GM23248 (cell line): Measurements from ENCODE around the gene FAM111A. TPM values are rescaled to one million over a fixed set of nuclear protein-coding genes. Genes with fewer than 3 reads are reported as not detected.
"Not testable (repeated sequence)": the region's sequence is repeated elsewhere in the genome, so short reads cannot be mapped to it uniquely, and the experiment has no call there.

Source experiments
- DNase-seq: peaks from one replicate; pipeline ENCODE4 v3.0.0-alpha.2; 2015
- H2AFZ ChIP-seq: fragments of 200-600 bp; sonication (generic); 2 replicates; pipeline ENCODE4 v1.6.1; 2016; ENCODE audit warnings: antibody characterized with exemption
- H3F3A ChIP-seq: fragments of 200-600 bp; sonication (generic); 2 replicates; pipeline ENCODE4 v1.6.1; 2016; ENCODE audit warnings: mild to moderate bottlenecking, antibody characterized with exemption, mixed run types; ENCODE audit not compliant: insufficient read depth
- H3K27ac ChIP-seq: fragments of 200-600 bp; sonication (generic); 2 replicates; pipeline ENCODE4 v1.5.1; 2016; ENCODE audit warnings: mild to moderate bottlenecking
- H3K27me3 ChIP-seq: fragments of 200-600 bp; sonication (generic); replicated peaks from 2 replicates; pipeline ENCODE4 v1.6.1; 2016; ENCODE audit warnings: mild to moderate bottlenecking; ENCODE audit not compliant: insufficient read depth
- H3K36me3 ChIP-seq: fragments of 200-600 bp; sonication (generic); 2 replicates; pipeline ENCODE4 v1.6.1; 2016; ENCODE audit warnings: low read depth, mild to moderate bottlenecking
- H3K4me1 ChIP-seq: fragments of 200-600 bp; sonication (generic); 2 replicates; pipeline ENCODE4 v1.6.1; 2016; ENCODE audit warnings: mild to moderate bottlenecking; ENCODE audit not compliant: insufficient read depth
- H3K4me2 ChIP-seq: fragments of 200-600 bp; sonication (generic); one replicate; pipeline ENCODE4 v1.6.1; 2016; ENCODE audit warnings: mild to moderate bottlenecking; ENCODE audit not compliant: unreplicated experiment
- H3K4me3 ChIP-seq: fragments of 200-600 bp; sonication (generic); 2 replicates; pipeline ENCODE4 v1.5.1; 2016; ENCODE audit warnings: mild to moderate bottlenecking
- H3K79me2 ChIP-seq: fragments of 200-600 bp; sonication (generic); 2 replicates; pipeline ENCODE4 v1.6.1; 2016; ENCODE audit warnings: mild to moderate bottlenecking; ENCODE audit not compliant: insufficient read depth
- H3K9ac ChIP-seq: fragments of 200-600 bp; sonication (generic); 2 replicates; pipeline ENCODE4 v1.6.1; 2016; ENCODE audit warnings: mild to moderate bottlenecking
- H3K9me2 ChIP-seq: fragments of 200-600 bp; sonication (generic); 2 replicates; pipeline ENCODE4 v1.6.1; 2016; ENCODE audit warnings: mixed run types, mild to moderate bottlenecking, moderate library complexity; ENCODE audit not compliant: insufficient read depth
- H3K9me3 ChIP-seq: fragments of 200-600 bp; sonication (generic); one replicate; pipeline ENCODE4 v1.6.1; 2017; ENCODE audit warnings: low read depth
- H4K20me1 ChIP-seq: fragments of 200-600 bp; sonication (generic); 2 replicates; pipeline ENCODE4 v1.6.0; 2016; ENCODE audit not compliant: insufficient read depth
- EZH2 ChIP-seq: fragments of 200-600 bp; sonication (generic); IDR thresholded peaks from 2 replicates; pipeline ENCODE4 v1.6.1; 2018; ENCODE audit warnings: antibody characterized with exemption, mild to moderate bottlenecking; ENCODE audit not compliant: insufficient read depth, poor library complexity, severe bottlenecking
- EZH2phosphoT487 ChIP-seq: fragments of 200-600 bp; sonication (generic); IDR thresholded peaks from 2 replicates; pipeline ENCODE4 v1.6.1; 2018; ENCODE audit warnings: antibody characterized with exemption, moderate library complexity, mild to moderate bottlenecking, low read depth; ENCODE audit not compliant: insufficient read depth
- WGBS, 2 experiments: methylation state at CpG; one replicate each; pipeline ENCODE4 v1.1.6; 2015 to 2017; ENCODE audit warnings: low lambda C conversion rate in 2 of 2, low coverage in 1 of 2; ENCODE audit errors: missing lambda C conversion rate in 2 of 2; 5-methylcytosine and 5-hydroxymethylcytosine counted together
- in situ Hi-C: fragments of 300-500 bp; cut with MboI; formaldehyde crosslinking; loops from 2 replicates; pipeline ENCODE4 v1.15.0; 2020
- polyA plus RNA-seq: library from polyadenylated mRNA; unstranded; fragments of >200 nt; fragmentation: Nextera tagmentation; extraction: Ambion mirVana; gene quantifications from 2 replicates; pipeline ENCODE4 v1.2.1, GENCODE V29; 2016
- total RNA-seq: library from RNA; depleted of rRNA; stranded (reverse); fragments of >200 nt; shearing (Covaris generic); gene quantifications from 2 replicates; pipeline ENCODE4 v1.2.3, GENCODE V29; 2014

FAM111A gene
- total and polyA plus RNA-seq, 2 experiments from 2014 or later, result 31.6 to 32.3 TPM

- Histone ChIP-seq H3K9me3 (no peaks in the 10 kb centered on the region), H3K27me3 (no peaks in the 10 kb centered on the region), H3K79me2 (peaks cover 16% of the 10 kb centered on the region), H3K4me2 (peak overlapping the region; percentile 68), H3K9me2 (no peaks in the 10 kb centered on the region), H3K4me1 (no peaks in the 10 kb centered on the region), H4K20me1 (no peaks in the 10 kb centered on the region), H3K9ac (no peak overlapping the region), H3K27ac (no peak overlapping the region), H2AFZ (peak overlapping the region; percentile 83), H3K4me3 (no peak overlapping the region), H3F3A (no peaks in the 10 kb centered on the region), H3K36me3 (peaks cover 17% of the 10 kb centered on the region)
- in situ Hi-C loops, result no loop called here
- 12 to 13% methylated on average over 20 of the region's 20 CpGs for WGBS, 2 experiments
- TF ChIP-seq EZH2 (no peak), EZH2phosphoT487 (no peak)
- peak; percentile 79 for DNase-seq
Observed at GRCh38 chr11:59135648-59136461, 6.8 kb upstream of the FAM111A start.

- H3K27me3 ChIP-seq, H3K9me2 ChIP-seq, H3K9me3 ChIP-seq, H3K4me3 ChIP-seq, H3K27ac ChIP-seq, H3K9ac ChIP-seq, H3F3A ChIP-seq, H3K4me1 ChIP-seq, in situ Hi-C loops, H3K4me2 ChIP-seq, DNase-seq, H4K20me1 ChIP-seq: not testable (repeated sequence)
- H3K79me2 ChIP-seq, result peaks cover 23% of the 10 kb centered on the region
- 80 to 82% methylated on average over 6 of the region's 6 CpGs for WGBS, 2 experiments
- peaks cover 17% of the 10 kb centered on the region for H3K36me3 ChIP-seq
- H2AFZ ChIP-seq, result peak overlapping the region; percentile 83
Observed at GRCh38 chr11:59136551-59136950, 6.1 kb upstream of the FAM111A start.

- H3K4me2 ChIP-seq, result no peak overlapping the region
- 94% methylated on average over 17 of the region's 17 CpGs for WGBS, 2 experiments
- no peak overlapping the region for H3K4me3 ChIP-seq
- no peaks in the 10 kb centered on the region for H4K20me1 ChIP-seq
- no peaks in the 10 kb centered on the region for H3K9me2 ChIP-seq
- in situ Hi-C loops, result no loop called here
- H3K9ac ChIP-seq, result no peak overlapping the region
- peaks cover 8% of the 10 kb centered on the region for H3K4me1 ChIP-seq
- no peak overlapping the region for H2AFZ ChIP-seq
- TF ChIP-seq EZH2, result no peak
- no peak for TF ChIP-seq EZH2phosphoT487
- H3K9me3 ChIP-seq, result no peaks in the 10 kb centered on the region
- H3K27me3 ChIP-seq, result no peaks in the 10 kb centered on the region
- DNase-seq, result no peak
- H3F3A ChIP-seq, result peaks cover 13% of the 10 kb centered on the region
- no peak overlapping the region for H3K27ac ChIP-seq
- H3K79me2 ChIP-seq, result peaks cover 24% of the 10 kb centered on the region
- peaks cover 17% of the 10 kb centered on the region for H3K36me3 ChIP-seq
Observed at GRCh38 chr11:59137190-59137589, 5.5 kb upstream of the FAM111A start.

- Histone ChIP-seq H3F3A (peaks cover 27% of the 10 kb centered on the region), H3K9me2 (no peaks in the 10 kb centered on the region), H3K27ac (no peak overlapping the region), H3K4me2 (no peak overlapping the region), H2AFZ (no peak overlapping the region), H3K4me1 (peaks cover 8% of the 10 kb centered on the region), H3K27me3 (no peaks in the 10 kb centered on the region), H3K9me3 (no peaks in the 10 kb centered on the region), H3K79me2 (peaks cover 30% of the 10 kb centered on the region), H3K4me3 (no peak overlapping the region), H4K20me1 (no peaks in the 10 kb centered on the region), H3K36me3 (peaks cover 14% of the 10 kb centered on the region), H3K9ac (no peak overlapping the region)
- in situ Hi-C loops, result no loop called here
- WGBS, 2 experiments, result 71 to 82% methylated on average over 2 of the region's 2 CpGs
- peak; percentile 13 for DNase-seq
- TF ChIP-seq EZH2 (no peak), EZH2phosphoT487 (no peak)
Observed at GRCh38 chr11:59138643-59139042, 4.0 kb upstream of the FAM111A start.
